NCI-H1105 (cell line): ENCODE measurements around the gene ADAMTSL1.

Experiments
- DNase-seq: peaks from one replicate; lab custom pipeline; 2025; lab: John Stamatoyannopoulos, UW

The ADAMTSL1 gene

DNA sequence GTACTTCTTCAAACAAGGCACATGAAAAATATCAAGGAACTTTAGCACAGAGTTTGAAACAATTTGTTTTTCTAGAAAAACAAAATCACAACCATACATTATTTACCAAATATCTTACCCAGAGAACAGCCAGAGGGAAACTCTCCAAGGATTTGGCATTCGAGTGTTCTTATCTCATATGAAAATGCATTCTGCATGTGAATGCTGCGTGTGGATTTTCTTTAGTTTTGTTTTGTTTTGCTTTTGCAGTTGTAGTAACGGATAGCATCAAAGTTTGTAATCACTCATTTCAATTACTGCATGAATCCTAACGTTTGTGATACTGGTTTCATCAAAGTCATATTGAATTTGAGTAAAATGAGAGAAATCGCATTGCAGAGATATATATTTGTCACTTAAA, 28.0 kb downstream of the ADAMTSL1 start:
- no peak for DNase-seq

GRCh38 chr9:18502546-18502945, 28.6 kb downstream of the ADAMTSL1 start:
- DNase-seq, result no peak

GRCh38 chr9:18504707-18505106, 30.8 kb downstream of the ADAMTSL1 start:
- no peak for DNase-seq

DNA sequence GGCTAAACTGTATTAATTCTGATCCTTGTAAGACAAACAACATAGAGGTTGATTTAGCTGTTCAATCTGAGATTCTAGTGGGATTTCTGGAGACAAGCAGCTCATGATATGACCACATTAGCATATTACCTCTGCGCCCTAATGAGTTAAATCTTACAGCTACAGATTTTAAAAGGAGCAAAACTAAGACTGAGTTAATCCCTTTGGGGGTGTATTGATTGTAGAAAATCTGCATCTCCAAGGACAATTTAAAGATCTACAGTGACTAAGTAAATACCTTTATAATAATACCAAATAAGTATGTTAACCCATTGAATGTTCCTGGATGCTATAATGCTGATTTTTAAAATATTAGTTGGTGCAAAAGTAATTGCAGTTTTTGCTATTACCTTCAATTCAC, 33.2 kb downstream of the ADAMTSL1 start:
- no peak for DNase-seq

DNA sequence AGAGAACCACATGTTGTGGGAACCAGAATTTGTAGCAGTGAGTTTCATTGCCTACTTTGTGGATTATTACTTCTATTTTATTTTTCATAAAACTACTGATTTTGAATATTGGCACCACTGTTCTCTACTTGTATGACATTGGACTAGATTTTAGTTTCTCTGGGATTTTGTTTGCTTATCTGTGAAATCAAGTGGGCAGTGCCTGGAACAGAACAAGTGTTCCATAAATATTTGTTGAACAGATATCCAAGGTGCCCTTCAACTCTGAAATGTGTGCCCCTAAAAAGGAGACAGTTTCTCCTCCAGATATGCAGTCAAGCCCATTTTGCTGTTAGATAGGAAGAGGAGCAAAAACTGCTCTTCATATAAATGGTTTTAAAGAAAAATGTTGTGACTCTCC, 42.6 kb downstream of the ADAMTSL1 start:
- DNase-seq, result no peak

DNA sequence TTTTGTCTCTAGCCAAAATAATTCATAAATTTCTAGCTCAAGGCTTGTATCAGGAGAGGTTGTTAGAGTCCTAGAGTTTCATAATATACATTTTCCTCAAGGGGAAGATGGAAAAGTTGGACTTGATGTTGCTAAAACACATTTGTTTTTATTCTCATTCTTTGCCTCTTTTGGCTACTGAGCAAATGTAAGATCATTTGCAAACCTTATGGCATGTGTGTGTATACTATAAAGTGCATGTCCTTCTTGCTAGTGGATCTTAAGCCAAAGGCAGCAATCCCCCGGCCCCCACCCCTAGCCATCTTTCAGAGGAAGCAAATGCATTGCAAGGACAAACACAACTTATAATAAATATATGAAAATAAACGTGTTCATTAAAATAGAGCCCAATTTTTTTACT, 43.0 kb downstream of the ADAMTSL1 start:
- DNase-seq, result no peak

- DNase-seq, result no peak
Observed at GRCh38 chr9:18520416-18521047, 46.6 kb downstream of the ADAMTSL1 start.

- no peak for DNase-seq
Observed at GRCh38 chr9:18526685-18527084, 52.7 kb downstream of the ADAMTSL1 start.

- no peak for DNase-seq
Observed at GRCh38 chr9:18531136-18532065, 57.4 kb downstream of the ADAMTSL1 start.

- no peak for DNase-seq
Observed at GRCh38 chr9:18534611-18535010, 60.7 kb downstream of the ADAMTSL1 start.

- no peak for DNase-seq
Observed at GRCh38 chr9:18536554-18536953, 62.6 kb downstream of the ADAMTSL1 start.

- DNase-seq, result no peak
Observed at GRCh38 chr9:18539203-18539693, 65.3 kb downstream of the ADAMTSL1 start.

- no peak for DNase-seq
Observed at GRCh38 chr9:18542837-18543405, 69.0 kb downstream of the ADAMTSL1 start.

GRCh38 chr9:18543406-18544192, 69.6 kb downstream of the ADAMTSL1 start:
- DNase-seq, result no peak

GRCh38 chr9:18544456-18544855, 70.5 kb downstream of the ADAMTSL1 start:
- DNase-seq, result no peak

DNA sequence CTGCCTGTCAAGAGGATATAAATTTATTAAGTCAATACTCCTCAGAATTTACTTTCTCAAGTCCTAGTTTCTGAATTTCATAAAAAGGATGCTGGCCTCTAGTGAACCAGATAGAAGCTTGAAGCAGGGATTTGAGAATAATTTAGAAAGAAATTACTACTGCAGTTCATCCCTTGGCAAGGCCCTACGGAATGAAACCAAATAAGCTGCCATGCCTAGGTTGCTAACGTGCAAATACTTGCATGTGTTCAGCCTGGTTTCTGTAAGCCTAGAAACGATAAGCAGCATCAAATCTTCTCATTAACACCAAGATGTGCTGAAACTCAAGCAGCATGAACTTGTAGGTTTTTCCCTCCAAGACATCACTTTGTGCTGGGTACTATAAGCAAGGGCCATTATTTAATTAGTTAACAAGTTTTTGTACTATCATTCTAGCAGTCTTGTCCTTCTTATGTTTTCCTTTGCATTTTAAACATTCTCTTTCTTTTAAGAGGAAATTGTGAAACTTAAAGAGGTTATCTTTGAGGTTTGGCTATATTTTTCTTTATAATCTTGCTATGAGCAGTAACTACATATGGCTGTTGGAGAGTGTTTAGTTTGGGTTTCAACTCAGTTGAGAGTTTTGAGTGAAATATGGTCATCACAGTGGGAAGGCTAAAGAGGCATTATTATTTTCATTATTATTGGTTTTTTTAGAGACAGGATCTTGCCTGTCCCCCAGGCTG, 71.8 kb downstream of the ADAMTSL1 start:
- DNase-seq, result no peak

DNA sequence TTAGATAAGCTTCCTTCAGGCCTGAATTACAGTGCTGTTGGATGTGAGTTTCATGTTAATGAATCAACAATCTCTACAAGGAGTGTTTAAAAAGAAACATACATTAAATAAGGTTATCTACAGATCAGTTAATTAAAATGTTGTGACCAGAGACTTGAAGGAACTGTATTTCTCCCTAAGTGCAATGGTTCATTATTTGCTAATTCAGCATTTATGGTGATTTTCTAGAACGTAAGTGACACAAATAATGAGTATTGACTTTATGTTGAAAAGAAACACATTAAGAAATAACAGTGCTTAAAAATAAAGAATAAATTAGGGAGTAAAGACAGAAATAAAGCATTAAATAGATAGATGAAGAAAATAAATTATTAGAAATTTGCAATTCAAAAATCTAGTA, 74.5 kb downstream of the ADAMTSL1 start:
- DNase-seq, result no peak

DNA sequence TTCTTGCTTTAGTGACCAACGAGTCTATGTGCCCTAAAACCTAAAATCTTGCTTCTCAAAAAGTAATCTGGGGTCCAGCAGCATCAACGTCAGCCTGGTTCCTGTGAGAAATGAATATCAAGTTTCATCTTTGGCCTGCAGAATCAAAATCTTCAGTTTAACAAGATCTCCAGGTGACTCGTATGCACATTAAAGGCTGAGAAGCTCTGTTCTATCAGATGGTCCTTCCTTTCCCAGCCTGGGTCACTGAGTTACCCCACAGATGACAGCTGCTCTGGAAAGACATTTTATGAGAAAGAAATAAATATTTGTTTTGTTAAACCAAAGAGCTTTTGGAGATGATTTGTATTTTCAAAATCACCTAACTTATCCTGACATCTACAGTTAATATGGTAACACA, 75.8 kb downstream of the ADAMTSL1 start:
- no peak for DNase-seq

DNA sequence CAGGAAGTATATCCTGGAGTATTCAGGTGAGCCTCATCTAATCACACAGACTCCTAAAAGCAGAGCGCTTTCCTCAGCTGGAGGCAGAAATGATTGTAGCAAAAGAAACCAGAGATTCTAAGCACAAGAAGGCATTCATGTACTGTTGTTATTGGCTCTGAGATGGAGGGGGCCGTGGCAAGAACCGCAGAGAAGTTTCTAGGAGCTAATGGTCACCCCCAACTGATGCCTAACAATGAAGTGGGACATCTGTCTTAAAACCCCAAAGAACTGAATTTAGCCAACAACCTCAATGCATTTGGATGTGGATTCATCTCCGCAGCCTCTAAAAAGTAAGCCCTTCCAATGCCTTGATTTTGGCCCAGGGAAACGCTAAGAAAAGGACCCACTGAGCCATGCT, 76.3 kb downstream of the ADAMTSL1 start:
- no peak for DNase-seq

DNA sequence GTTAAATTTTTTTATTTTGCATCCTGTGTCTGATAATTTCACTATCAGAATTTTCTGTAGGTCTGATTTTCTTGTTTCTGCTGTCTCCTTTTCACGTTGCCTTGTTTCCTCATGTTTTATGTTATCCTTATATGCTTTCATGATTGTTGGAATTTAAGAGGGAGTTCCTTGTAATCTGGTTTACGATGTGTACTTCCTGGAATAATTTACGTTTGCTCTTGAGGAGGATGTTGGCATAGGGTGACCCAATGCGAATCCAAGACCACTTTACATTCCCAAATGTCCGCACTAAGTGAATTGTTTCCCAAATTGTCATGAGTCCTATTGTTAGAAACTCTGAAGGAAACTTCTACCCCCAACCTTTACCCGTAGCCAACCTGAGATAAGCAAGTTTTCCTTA, 80.3 kb downstream of the ADAMTSL1 start:
- no peak for DNase-seq

GRCh38 chr9:18555105-18555883, 81.3 kb downstream of the ADAMTSL1 start:
- DNase-seq, result no peak
